DMS153 treated with DMSO at 0.1 percent for 48 hours (cell line): ENCODE measurements around the gene TBCCD1.
A peak's percentile ranks its signal among the peaks of the same experiment; 100 is the strongest.
"Not testable (repeated sequence)": the region's sequence is repeated elsewhere in the genome, so short reads cannot be mapped to it uniquely, and the experiment has no call there.

Source experiments
- DNase-seq: peaks from one replicate; lab custom pipeline; 2025; ENCODE audit not compliant: unreplicated experiment; lab: John Stamatoyannopoulos, UW

TBCCD1 gene

GRCh38 chr3:186520431-186520830 is 46.7 kb downstream of the TBCCD1 start:
- no peak for DNase-seq

- DNase-seq: no peak
Observed at GRCh38 chr3:186519021-186519658, 48.0 kb downstream of the TBCCD1 start.

GRCh38 chr3:186517218-186517617 is 49.9 kb downstream of the TBCCD1 start:
- no peak for DNase-seq

- no peak for DNase-seq
Observed at GRCh38 chr3:186516646-186517045, 50.5 kb downstream of the TBCCD1 start.

- no peak for DNase-seq
Observed at GRCh38 chr3:186515125-186515524, 52.0 kb downstream of the TBCCD1 start.

- no peak for DNase-seq
Observed at GRCh38 chr3:186514296-186515002, 52.7 kb downstream of the TBCCD1 start.

GRCh38 chr3:186513386-186513785 is 53.8 kb downstream of the TBCCD1 start:
- DNase-seq: no peak

GRCh38 chr3:186512570-186513302 is 54.4 kb downstream of the TBCCD1 start:
- DNase-seq: no peak

GRCh38 chr3:186511702-186512101 is 55.4 kb downstream of the TBCCD1 start:
- no peak for DNase-seq

- DNase-seq: no peak
Observed at GRCh38 chr3:186511245-186511644, 55.9 kb downstream of the TBCCD1 start.

- DNase-seq: no peak
Observed at GRCh38 chr3:186510374-186511079, 56.6 kb downstream of the TBCCD1 start.

- peak; percentile 26 for DNase-seq
Observed at GRCh38 chr3:186509423-186509822, 57.7 kb downstream of the TBCCD1 start.

- DNase-seq: no peak
Observed at GRCh38 chr3:186506857-186507256, 60.3 kb downstream of the TBCCD1 start.

- DNase-seq: no peak
Observed at GRCh38 chr3:186506191-186506739, 60.9 kb downstream of the TBCCD1 start.

GRCh38 chr3:186502966-186503712 is 64.0 kb downstream of the TBCCD1 start:
- no peak for DNase-seq

- DNase-seq: no peak
Observed at GRCh38 chr3:186502138-186502948, 64.8 kb downstream of the TBCCD1 start.

GRCh38 chr3:186499949-186500348 is 67.2 kb downstream of the TBCCD1 start:
- DNase-seq: not testable (repeated sequence)

- not testable (repeated sequence) for DNase-seq
Observed at GRCh38 chr3:186498022-186498421, 69.1 kb downstream of the TBCCD1 start.

- no peak for DNase-seq
Observed at GRCh38 chr3:186497608-186498007, 69.5 kb downstream of the TBCCD1 start.

- DNase-seq: no peak
Observed at GRCh38 chr3:186496635-186497034, 70.5 kb downstream of the TBCCD1 start.
